HepG2 (cell line): ENCODE data around the gene ARHGEF10L. TPM values are rescaled to one million over a fixed set of nuclear protein-coding genes. Genes with fewer than 3 reads are reported as not detected.

Source experiments
- DNMT3B ChIP-seq: conservative IDR thresholded peaks from 2 replicates; pipeline ENCODE4 v1.6.1; 2016; ENCODE audit warnings: missing biosample characterization, control low read depth
- JUND ChIP-seq: sonication (generic); formaldehyde crosslinking; IDR thresholded peaks from 2 replicates; pipeline ENCODE4 v1.8.0; 2022; ENCODE audit warnings: mild to moderate bottlenecking, missing genetic modification reagents
- KDM3A ChIP-seq: IDR thresholded peaks from 2 replicates; pipeline ENCODE4 v1.6.1; 2018; ENCODE audit warnings: low read depth, missing compliant biosample characterization
- NRL ChIP-seq: sonication (generic); formaldehyde crosslinking; IDR thresholded peaks from 2 replicates; pipeline ENCODE4 v1.5.0; 2020; ENCODE audit warnings: missing genetic modification reagents, mild to moderate bottlenecking, moderate library complexity, borderline replicate concordance
- PHF20 ChIP-seq: sonication (generic); formaldehyde crosslinking; IDR thresholded peaks from 2 replicates; pipeline ENCODE4 v1.5.0; 2020; ENCODE audit warnings: mild to moderate bottlenecking, missing genetic modification reagents
- SRSF9 ChIP-seq: fragments of 200-400 bp; formaldehyde crosslinking; IDR thresholded peaks from 2 replicates; pipeline ENCODE4 v1.6.1; 2018; ENCODE audit warnings: borderline replicate concordance, mild to moderate bottlenecking, low read depth, low read length; ENCODE audit not compliant: insufficient read depth, poor library complexity, severe bottlenecking
- TAF1 ChIP-seq: sonication (generic); formaldehyde crosslinking; IDR thresholded peaks from 2 replicates; pipeline ENCODE4 v1.4.0; 2020; ENCODE audit warnings: missing genetic modification reagents
- ZNF138 ChIP-seq: sonication (generic); formaldehyde crosslinking; IDR thresholded peaks from 2 replicates; pipeline ENCODE4 v1.5.0; 2020; ENCODE audit warnings: mild to moderate bottlenecking, low read depth, missing genetic modification reagents
- ZNF160 ChIP-seq: sonication (generic); formaldehyde crosslinking; IDR thresholded peaks from 2 replicates; pipeline ENCODE4 v1.8.0; 2022; ENCODE audit warnings: mild to moderate bottlenecking, inconsistent platforms, missing genetic modification reagents
- ZNF598 ChIP-seq: sonication (generic); formaldehyde crosslinking; IDR thresholded peaks from 2 replicates; pipeline ENCODE4 v1.5.1; 2020; ENCODE audit warnings: mild to moderate bottlenecking, missing genetic modification reagents, borderline replicate concordance
- ZNF616 ChIP-seq: sonication (generic); formaldehyde crosslinking; IDR thresholded peaks from 2 replicates; pipeline ENCODE4 v1.5.0; 2020; ENCODE audit warnings: low read depth, mild to moderate bottlenecking, missing genetic modification reagents
- ZNF644 ChIP-seq: IDR thresholded peaks from 2 replicates; pipeline ENCODE4 v1.6.1; 2016; ENCODE audit warnings: low read depth
- ZNF652 ChIP-seq: IDR thresholded peaks from 2 replicates; pipeline ENCODE4 v1.6.1; 2016; ENCODE audit warnings: low read depth, borderline replicate concordance
- ZNF746 ChIP-seq: sonication (generic); formaldehyde crosslinking; IDR thresholded peaks from 2 replicates; pipeline ENCODE4 v1.8.0; 2022; ENCODE audit warnings: mild to moderate bottlenecking, missing genetic modification reagents
- ZNF761 ChIP-seq: sonication (generic); formaldehyde crosslinking; conservative IDR thresholded peaks from 2 replicates; pipeline ENCODE4 v1.4.0; 2020; ENCODE audit warnings: mild to moderate bottlenecking, missing genetic modification reagents
- polyA plus RNA-seq, 8 experiments: library from polyadenylated mRNA; depleted of rRNA in 3 of 8; stranded (reverse) in 7 of 8; unstranded in 1 of 8; fragments of >200 nt; fragmentation: Illumina TruSeq in 4 of 8; extraction: Trizol in 4 of 8; gene quantifications; 2 replicates each; pipeline versions ENCODE4 v1.2.1 to v1.2.3, GENCODE V29; 2011 to 2016; ENCODE audit warnings: low read depth in 4 of 8, missing spikeins in 1 of 8, mixed read lengths in 1 of 8; ENCODE audit not compliant: insufficient read depth in 1 of 8
- total RNA-seq, 5 experiments: library from RNA; depleted of rRNA; stranded (reverse); fragments of >200 nt; fragmentation: Illumina TruSeq; extraction: Trizol; gene quantifications; 2 replicates each; pipeline ENCODE4 v1.2.3, GENCODE V29; 2016; ENCODE audit warnings: low read depth in 1 of 5
- TF ChIP-seq, protein P1 (sequence below): sonication (generic); formaldehyde crosslinking; IDR thresholded peaks from 2 replicates; pipeline ENCODE4 v1.8.0; 2022; ENCODE audit warnings: missing genetic modification reagents, mild to moderate bottlenecking, borderline replicate concordance
- TF ChIP-seq, protein P2 (sequence below): sonication (generic); formaldehyde crosslinking; IDR thresholded peaks from 2 replicates; pipeline ENCODE4 v1.5.0; 2020; ENCODE audit warnings: missing genetic modification reagents
- TF ChIP-seq, protein P3 (sequence below): sonication (generic); formaldehyde crosslinking; IDR thresholded peaks from 2 replicates; pipeline ENCODE4 v1.8.0; 2022; ENCODE audit warnings: low read depth, missing genetic modification reagents
- TF ChIP-seq, protein P4 (sequence below): sonication (generic); formaldehyde crosslinking; IDR thresholded peaks from 2 replicates; pipeline ENCODE4 v1.4.0; 2020; ENCODE audit warnings: mild to moderate bottlenecking, missing genetic modification reagents
- TF ChIP-seq, protein P5 (sequence below): sonication (generic); formaldehyde crosslinking; IDR thresholded peaks from 2 replicates; pipeline ENCODE4 v1.5.1; 2020; ENCODE audit warnings: mild to moderate bottlenecking, moderate library complexity, missing genetic modification reagents
- TF ChIP-seq, protein P6 (sequence below): sonication (generic); formaldehyde crosslinking; IDR thresholded peaks from 2 replicates; pipeline ENCODE4 v1.4.0; 2020; ENCODE audit warnings: missing genetic modification reagents, borderline replicate concordance

ARHGEF10L gene
- total and polyA plus RNA-seq, 2 of the 13 experiments (the other 11 are each of a cell fraction or from before 2014, with no cell fraction given) = 46.5 to 78.3 TPM

DNA sequence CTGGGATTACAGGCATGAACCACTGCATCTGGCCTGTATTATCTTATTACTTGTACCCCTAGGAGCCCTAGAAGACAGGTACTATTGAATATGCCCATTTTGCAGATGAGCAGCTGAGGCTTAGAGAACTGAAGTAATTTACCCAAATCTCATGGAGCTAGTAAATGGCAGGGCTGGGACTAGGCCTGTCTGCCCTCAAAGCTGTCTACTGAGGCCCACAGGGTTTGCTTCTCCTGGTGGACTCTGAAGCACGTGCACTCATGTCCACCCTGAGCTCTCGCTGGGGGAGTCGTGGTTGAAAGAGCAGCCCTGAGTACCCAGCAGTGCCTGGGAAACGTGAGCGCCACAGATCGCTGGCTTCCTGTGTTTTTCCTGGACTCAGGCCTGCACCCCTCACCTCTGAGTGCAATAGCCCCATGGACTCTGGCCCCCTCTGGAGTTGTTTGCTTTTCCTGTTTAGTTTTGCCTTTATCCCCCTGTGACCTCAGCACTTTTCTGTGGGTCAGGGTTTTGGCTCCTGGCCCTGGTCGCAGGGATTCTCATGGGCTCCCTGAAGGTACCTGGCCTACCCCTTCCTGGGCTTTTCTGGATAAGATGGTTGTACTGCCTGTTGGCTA lies 52.4 kb downstream of the ARHGEF10L start (continued):
- TF ChIP-seq, protein P1, sequence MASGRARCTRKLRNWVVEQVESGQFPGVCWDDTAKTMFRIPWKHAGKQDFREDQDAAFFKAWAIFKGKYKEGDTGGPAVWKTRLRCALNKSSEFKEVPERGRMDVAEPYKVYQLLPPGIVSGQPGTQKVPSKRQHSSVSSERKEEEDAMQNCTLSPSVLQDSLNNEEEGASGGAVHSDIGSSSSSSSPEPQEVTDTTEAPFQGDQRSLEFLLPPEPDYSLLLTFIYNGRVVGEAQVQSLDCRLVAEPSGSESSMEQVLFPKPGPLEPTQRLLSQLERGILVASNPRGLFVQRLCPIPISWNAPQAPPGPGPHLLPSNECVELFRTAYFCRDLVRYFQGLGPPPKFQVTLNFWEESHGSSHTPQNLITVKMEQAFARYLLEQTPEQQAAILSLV = peak; percentile 52; the same call in 1 of the 2 replicates
- TF ChIP-seq ZNF644 (CRISPR knock-in tag) = peak; percentile 74; the same call in 1 of the 2 replicates
- peak; percentile 82; the same call in 1 of the 2 replicates for TF ChIP-seq ZNF138 (CRISPR knock-in tag)
- TF ChIP-seq NRL (CRISPR knock-in tag) = peak; percentile 76
- TF ChIP-seq SRSF9 = no peak
- TF ChIP-seq, protein P2, sequence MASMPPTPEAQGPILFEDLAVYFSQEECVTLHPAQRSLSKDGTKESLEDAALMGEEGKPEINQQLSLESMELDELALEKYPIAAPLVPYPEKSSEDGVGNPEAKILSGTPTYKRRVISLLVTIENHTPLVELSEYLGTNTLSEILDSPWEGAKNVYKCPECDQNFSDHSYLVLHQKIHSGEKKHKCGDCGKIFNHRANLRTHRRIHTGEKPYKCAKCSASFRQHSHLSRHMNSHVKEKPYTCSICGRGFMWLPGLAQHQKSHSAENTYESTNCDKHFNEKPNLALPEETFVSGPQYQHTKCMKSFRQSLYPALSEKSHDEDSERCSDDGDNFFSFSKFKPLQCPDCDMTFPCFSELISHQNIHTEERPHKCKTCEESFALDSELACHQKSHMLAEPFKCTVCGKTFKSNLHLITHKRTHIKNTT (CRISPR knock-in tag) = no peak
- TF ChIP-seq ZNF652 (CRISPR knock-in tag) = peak; percentile 60
- 0 out of 2 replicates have a peak, but pooled peaks have one; percentile 20 for TF ChIP-seq TAF1 (CRISPR knock-in tag)
- TF ChIP-seq JUND (CRISPR knock-in tag) = no peak
- no peak; the same call in 1 of the 2 replicates for TF ChIP-seq ZNF160 (CRISPR knock-in tag)
- TF ChIP-seq, protein P3, sequence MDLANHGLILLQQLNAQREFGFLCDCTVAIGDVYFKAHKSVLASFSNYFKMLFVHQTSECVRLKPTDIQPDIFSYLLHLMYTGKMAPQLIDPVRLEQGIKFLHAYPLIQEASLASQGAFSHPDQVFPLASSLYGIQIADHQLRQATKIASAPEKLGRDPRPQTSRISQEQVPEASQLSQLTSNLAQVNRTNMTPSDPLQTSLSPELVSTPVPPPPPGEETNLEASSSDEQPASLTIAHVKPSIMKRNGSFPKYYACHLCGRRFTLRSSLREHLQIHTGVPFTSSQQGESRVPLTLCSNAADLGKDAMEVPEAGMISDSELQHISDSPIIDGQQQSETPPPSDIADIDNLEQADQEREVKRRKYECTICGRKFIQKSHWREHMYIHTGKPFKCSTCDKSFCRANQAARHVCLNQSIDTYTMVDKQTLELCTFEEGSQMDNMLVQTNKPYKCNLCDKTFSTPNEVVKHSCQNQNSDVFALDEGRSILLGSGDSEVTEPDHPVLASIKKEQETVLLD (CRISPR knock-in tag) = no peak; the same call in 1 of the 2 replicates
- peak; percentile 99 for TF ChIP-seq ZNF598 (CRISPR knock-in tag)
- TF ChIP-seq KDM3A = 0 out of 2 replicates have a peak, but pooled peaks have one; percentile 69
- TF ChIP-seq PHF20 (CRISPR knock-in tag) = no peak
- TF ChIP-seq, protein P4, sequence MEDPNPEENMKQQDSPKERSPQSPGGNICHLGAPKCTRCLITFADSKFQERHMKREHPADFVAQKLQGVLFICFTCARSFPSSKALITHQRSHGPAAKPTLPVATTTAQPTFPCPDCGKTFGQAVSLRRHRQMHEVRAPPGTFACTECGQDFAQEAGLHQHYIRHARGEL (CRISPR knock-in tag) = no peak; the same call in 1 of the 2 replicates
- peak; percentile 88; the same call in 1 of the 2 replicates for TF ChIP-seq DNMT3B
- TF ChIP-seq, protein P5, sequence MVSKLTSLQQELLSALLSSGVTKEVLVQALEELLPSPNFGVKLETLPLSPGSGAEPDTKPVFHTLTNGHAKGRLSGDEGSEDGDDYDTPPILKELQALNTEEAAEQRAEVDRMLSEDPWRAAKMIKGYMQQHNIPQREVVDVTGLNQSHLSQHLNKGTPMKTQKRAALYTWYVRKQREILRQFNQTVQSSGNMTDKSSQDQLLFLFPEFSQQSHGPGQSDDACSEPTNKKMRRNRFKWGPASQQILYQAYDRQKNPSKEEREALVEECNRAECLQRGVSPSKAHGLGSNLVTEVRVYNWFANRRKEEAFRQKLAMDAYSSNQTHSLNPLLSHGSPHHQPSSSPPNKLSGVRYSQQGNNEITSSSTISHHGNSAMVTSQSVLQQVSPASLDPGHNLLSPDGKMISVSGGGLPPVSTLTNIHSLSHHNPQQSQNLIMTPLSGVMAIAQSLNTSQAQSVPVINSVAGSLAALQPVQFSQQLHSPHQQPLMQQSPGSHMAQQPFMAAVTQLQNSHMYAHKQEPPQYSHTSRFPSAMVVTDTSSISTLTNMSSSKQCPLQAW (CRISPR knock-in tag) = peak; percentile 91
- TF ChIP-seq, protein P6, sequence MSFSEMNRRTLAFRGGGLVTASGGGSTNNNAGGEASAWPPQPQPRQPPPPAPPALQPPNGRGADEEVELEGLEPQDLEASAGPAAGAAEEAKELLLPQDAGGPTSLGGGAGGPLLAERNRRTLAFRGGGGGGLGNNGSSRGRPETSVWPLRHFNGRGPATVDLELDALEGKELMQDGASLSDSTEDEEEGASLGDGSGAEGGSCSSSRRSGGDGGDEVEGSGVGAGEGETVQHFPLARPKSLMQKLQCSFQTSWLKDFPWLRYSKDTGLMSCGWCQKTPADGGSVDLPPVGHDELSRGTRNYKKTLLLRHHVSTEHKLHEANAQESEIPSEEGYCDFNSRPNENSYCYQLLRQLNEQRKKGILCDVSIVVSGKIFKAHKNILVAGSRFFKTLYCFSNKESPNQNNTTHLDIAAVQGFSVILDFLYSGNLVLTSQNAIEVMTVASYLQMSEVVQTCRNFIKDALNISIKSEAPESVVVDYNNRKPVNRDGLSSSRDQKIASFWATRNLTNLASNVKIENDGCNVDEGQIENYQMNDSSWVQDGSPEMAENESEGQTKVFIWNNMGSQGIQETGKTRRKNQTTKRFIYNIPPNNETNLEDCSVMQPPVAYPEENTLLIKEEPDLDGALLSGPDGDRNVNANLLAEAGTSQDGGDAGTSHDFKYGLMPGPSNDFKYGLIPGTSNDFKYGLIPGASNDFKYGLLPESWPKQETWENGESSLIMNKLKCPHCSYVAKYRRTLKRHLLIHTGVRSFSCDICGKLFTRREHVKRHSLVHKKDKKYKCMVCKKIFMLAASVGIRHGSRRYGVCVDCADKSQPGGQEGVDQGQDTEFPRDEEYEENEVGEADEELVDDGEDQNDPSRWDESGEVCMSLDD (CRISPR knock-in tag) = peak; percentile 54; the same call in 1 of the 2 replicates
- peak; percentile 91 for TF ChIP-seq ZNF616 (CRISPR knock-in tag)
- peak; percentile 72; the same call in 1 of the 2 replicates for TF ChIP-seq ZNF761 (CRISPR knock-in tag)
- peak; percentile 86; the same call in 1 of the 2 replicates for TF ChIP-seq ZNF746 (CRISPR knock-in tag)
